Kidney glomerular epithelial cell (primary cell): ENCODE data around the gene CARM1.
A peak's percentile ranks its signal among the peaks of the same experiment; 100 is the strongest.
"Not testable (repeated sequence)": the region's sequence is repeated elsewhere in the genome, so short reads cannot be mapped to it uniquely, and the experiment has no call there.

Experiments used
- DNase-seq: peaks from one replicate; lab custom pipeline; 2025; lab: John Stamatoyannopoulos, UW

CARM1 gene

GRCh38 chr19:10846500-10847202 lies 24.7 kb upstream of the CARM1 start:
- DNase-seq, result no peak

GRCh38 chr19:10848230-10848856 lies 23.0 kb upstream of the CARM1 start, which contains the start of gene C19orf38:
TSS of gene C19orf38 (plus strand) at chr19:10848415. CDS start at chr19:10848509, 94 bp downstream.
- no peak for DNase-seq

- DNase-seq, result no peak
These were observed 20.7 kb upstream of the CARM1 start for GRCh38 chr19:10850631-10851030.

GRCh38 chr19:10852098-10852800 lies 19.1 kb upstream of the CARM1 start:
- peak; percentile 20 for DNase-seq

- no peak for DNase-seq
These were observed 18.4 kb upstream of the CARM1 start for GRCh38 chr19:10852941-10853340.

GRCh38 chr19:10854350-10855089 lies 16.8 kb upstream of the CARM1 start:
- DNase-seq, result no peak

- DNase-seq, result no peak
These were observed 15.4 kb upstream of the CARM1 start for GRCh38 chr19:10855879-10856522.

- DNase-seq, result not testable (repeated sequence)
These were observed 14.5 kb upstream of the CARM1 start for GRCh38 chr19:10856899-10857298.

GRCh38 chr19:10858204-10858828 lies 13.0 kb upstream of the CARM1 start:
- no peak for DNase-seq

GRCh38 chr19:10861103-10861651 lies 10.2 kb upstream of the CARM1 start:
- DNase-seq, result no peak

- no peak for DNase-seq
These were observed 8.7 kb upstream of the CARM1 start for GRCh38 chr19:10862561-10863106.

- DNase-seq, result peak; percentile 12
These were observed 8.1 kb upstream of the CARM1 start for GRCh38 chr19:10863107-10863717.

GRCh38 chr19:10864538-10864899 lies 6.8 kb upstream of the CARM1 start:
- DNase-seq, result peak; percentile 63

GRCh38 chr19:10866495-10866894 lies 4.9 kb upstream of the CARM1 start:
- DNase-seq, result no peak

GRCh38 chr19:10868872-10869547 lies 2.3 kb upstream of the CARM1 start:
- DNase-seq, result no peak

GRCh38 chr19:10869872-10870311 lies 1.5 kb upstream of the CARM1 start:
- not testable (repeated sequence) for DNase-seq

GRCh38 chr19:10870501-10870954 lies 825 bp upstream of the CARM1 start:
- DNase-seq, result no peak

GRCh38 chr19:10871711-10872545 lies 575 bp downstream of the CARM1 start:
- DNase-seq, result no peak
